DMS153 (cell line): Measurements from ENCODE around the gene TMEM120A.
"Not testable (repeated sequence)": the region's sequence is repeated elsewhere in the genome, so short reads cannot be mapped to it uniquely, and the experiment has no call there.

Source experiments
- DNase-seq: peaks from one replicate; lab custom pipeline; 2025; lab: John Stamatoyannopoulos, UW

The TMEM120A gene

GRCh38 chr7:75994388-75995051 lies at the start of gene TMEM120A:
Gene TMEM120A (minus strand): TSS chr7:75994595. CDS start chr7:75994570, 25 bp downstream.
- peak; percentile 64 for DNase-seq

- DNase-seq, result no peak
Observed at GRCh38 chr7:76040126-76040525, 45.7 kb upstream of the TMEM120A start.

- no peak for DNase-seq
Observed at GRCh38 chr7:76037310-76037709, 42.9 kb upstream of the TMEM120A start.

GRCh38 chr7:76031964-76032363 lies 37.6 kb upstream of the TMEM120A start:
- DNase-seq, result no peak

- not testable (repeated sequence) for DNase-seq
Observed at GRCh38 chr7:76029682-76030081, 35.3 kb upstream of the TMEM120A start.

- DNase-seq, result no peak
Observed at GRCh38 chr7:76023002-76023401, 28.6 kb upstream of the TMEM120A start.

GRCh38 chr7:76022026-76022780 lies 27.8 kb upstream of the TMEM120A start:
- no peak for DNase-seq

- DNase-seq, result peak; percentile 37
Observed at GRCh38 chr7:76020031-76020714, 25.8 kb upstream of the TMEM120A start.

GRCh38 chr7:76018520-76018919 lies 24.1 kb upstream of the TMEM120A start:
- DNase-seq, result not testable (repeated sequence)

- no peak for DNase-seq
Observed at GRCh38 chr7:76016191-76016947, 22.0 kb upstream of the TMEM120A start.

GRCh38 chr7:76011442-76011861 lies 17.1 kb upstream of the TMEM120A start:
- DNase-seq, result no peak

- DNase-seq, result no peak
Observed at GRCh38 chr7:76009672-76010600, 15.5 kb upstream of the TMEM120A start.

- no peak for DNase-seq
Observed at GRCh38 chr7:76008156-76008687, 13.8 kb upstream of the TMEM120A start.

- not testable (repeated sequence) for DNase-seq
Observed at GRCh38 chr7:76005004-76005403, 10.6 kb upstream of the TMEM120A start.

GRCh38 chr7:76003351-76003750 lies 9.0 kb upstream of the TMEM120A start:
- no peak for DNase-seq

GRCh38 chr7:76002822-76003221 lies 8.4 kb upstream of the TMEM120A start:
- DNase-seq, result no peak

GRCh38 chr7:76002139-76002538 lies 7.7 kb upstream of the TMEM120A start:
- no peak for DNase-seq

GRCh38 chr7:76000566-76000965 lies 6.2 kb upstream of the TMEM120A start:
- DNase-seq, result no peak

- DNase-seq, result no peak
Observed at GRCh38 chr7:75998038-75998437, 3.6 kb upstream of the TMEM120A start.

- DNase-seq, result no peak
Observed at GRCh38 chr7:75996476-75996875, 2.1 kb upstream of the TMEM120A start.

GRCh38 chr7:75995996-75996395 lies 1.6 kb upstream of the TMEM120A start:
- no peak for DNase-seq
